HG02610 (cell line): ENCODE data around the gene NBPF20.
"Not testable (repeated sequence)": the region's sequence is repeated elsewhere in the genome, so short reads cannot be mapped to it uniquely, and the experiment has no call there.

ENCODE experiments used
- ATAC-seq: cut with Tn5 transposase; IDR thresholded peaks from one replicate; pipeline ENCODE4 v1.9.1; 2021; ENCODE audit warnings: mild to moderate bottlenecking, moderate library complexity; ENCODE audit not compliant: unreplicated experiment

Gene NBPF20

DNA sequence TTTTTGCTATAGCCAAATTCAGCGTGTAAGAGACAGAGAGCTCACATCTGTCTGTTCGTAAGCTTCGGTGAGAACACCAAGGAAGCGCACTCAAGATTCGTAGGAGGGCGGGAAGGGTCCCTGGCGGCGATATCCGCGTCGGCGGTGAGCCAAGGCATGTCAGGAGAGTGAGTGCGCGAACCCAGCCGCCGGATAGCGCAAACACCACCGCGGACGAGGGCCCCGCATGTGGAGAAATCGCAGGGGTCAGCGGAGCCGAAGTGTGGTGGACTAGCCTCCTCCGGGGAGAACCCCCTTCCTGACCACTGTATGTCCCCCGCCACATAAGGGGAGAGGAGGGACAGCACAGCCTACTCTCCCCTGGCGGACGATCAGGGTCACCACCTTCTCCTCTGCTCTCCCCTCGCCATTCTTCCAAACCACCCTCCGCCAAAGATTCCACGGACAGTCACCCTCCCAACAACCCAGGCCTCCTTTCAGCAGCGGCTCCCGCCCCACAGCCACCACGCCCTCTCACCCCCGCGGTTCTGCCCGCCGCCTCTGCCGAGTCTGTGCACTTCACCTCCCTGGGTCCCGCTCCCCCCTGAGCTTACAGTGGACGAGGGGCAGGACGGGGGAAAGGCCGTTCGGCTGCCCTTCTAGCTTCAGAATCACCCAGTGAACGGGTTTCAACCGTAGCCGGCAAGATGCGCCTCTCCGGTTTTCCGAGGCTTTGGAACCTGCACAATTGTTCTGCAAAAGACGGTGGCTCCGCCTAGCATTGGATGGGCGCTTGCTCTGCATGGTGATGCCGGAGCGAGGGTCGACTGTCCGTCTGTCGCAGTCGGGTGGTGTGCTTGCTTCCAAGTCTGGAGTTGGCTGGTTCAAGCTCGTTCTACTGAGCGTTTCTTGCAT, 6.2 kb upstream of the NBPF20 start:
- not testable (repeated sequence) for ATAC-seq

- not testable (repeated sequence) for ATAC-seq
Measured at GRCh38 chr1:145430830-145431229, 5.4 kb upstream of the NBPF20 start.

DNA sequence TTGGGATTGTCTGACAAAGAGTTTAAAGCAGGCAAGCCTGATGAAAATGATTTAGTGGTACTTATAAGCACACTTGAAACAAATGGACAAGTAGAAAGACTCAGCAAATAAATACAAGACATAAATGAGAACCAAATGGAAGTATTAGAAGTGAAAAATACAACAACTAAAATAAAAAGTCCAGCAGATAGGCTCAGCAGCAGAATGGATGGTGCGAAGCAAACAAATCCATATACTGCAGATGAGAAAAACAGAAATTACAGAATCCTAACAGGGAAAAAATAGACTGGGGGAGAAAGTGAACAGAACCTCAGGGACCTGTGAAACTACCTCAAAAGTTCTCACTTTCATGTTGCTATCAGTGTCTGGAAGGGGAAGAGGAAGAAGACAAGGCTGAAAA, 3.9 kb upstream of the NBPF20 start:
- not testable (repeated sequence) for ATAC-seq

DNA sequence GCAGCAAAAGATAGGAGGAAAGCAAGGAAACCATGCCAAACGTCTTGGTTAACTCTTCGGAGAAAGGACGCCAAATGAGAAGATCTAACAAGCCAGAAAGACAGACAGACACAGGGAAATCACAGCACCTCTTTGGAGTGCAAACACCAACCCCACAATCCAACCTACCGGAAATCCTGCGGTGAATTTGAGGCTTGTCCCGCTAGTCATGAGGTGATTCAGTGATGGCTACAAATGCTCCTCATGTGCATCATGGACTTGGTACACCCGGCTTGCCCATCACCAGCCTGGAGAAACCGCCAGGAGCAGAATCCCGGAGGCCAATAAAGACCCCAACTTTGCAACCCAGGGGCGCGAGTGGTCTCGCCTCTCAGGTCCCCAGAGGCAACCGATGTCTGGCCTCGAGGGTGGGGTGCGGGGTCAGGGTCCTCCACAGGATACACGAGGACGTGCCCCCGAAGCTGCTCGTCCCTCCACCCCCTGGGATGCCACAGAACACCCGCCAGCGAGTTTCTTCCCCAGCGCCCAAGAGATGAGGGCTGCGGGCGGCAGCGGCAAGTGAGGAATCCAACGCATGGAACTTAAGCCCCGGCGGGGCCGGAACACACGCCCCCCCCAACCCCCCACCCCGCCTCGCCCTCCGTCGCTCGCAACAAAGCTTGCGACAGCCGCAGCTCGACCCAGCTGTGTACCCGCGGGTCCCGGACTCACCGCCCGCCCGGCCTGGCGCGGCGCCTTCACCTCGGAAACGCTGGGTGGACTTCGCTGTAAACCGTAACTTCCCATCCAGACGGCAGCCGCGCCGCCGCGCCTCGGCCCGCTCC, 579 bp downstream of the NBPF20 start:
- ATAC-seq = peak; percentile 54

DNA sequence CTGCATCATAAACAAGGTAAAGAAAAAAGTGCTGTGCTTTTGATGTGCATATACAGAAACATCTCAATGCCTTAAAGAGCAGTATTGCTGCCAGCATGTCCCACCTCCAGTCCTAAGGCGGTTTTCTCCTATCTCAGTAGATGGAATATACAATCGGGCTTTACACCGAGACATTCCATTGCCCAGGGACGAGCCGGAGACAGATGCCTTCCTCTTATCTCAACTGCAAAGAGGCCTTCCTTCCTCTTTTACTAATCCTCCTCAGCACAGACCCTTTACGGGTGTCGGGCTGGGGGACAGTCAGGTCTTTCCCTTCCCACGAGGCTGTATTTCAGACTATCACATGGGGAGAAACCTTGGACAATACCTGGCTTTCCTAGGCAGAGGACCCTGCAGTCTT, 10.3 kb downstream of the NBPF20 start:
- not testable (repeated sequence) for ATAC-seq

- ATAC-seq = not testable (repeated sequence)
Measured at GRCh38 chr1:145407266-145407665, 18.1 kb downstream of the NBPF20 start.

DNA sequence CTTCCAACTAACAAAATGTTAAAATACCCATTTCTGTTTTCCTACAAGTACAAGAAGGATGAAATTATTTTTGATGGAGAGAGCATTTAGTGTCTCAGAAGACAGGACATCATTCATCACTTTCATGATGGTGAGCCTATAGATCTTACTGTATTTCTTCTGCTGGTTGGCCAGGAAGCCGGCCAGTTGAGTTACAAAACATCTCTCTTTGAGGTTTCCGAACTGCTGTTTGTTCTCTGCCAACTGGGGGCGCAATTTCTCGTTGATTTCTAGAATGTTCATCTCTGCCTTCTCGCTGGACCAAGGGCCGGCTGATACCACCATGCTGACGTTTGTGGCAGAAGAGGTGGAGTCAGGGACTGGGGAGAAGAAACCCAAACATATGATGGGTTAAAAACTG, 20.5 kb downstream of the NBPF20 start:
- ATAC-seq = not testable (repeated sequence)

DNA sequence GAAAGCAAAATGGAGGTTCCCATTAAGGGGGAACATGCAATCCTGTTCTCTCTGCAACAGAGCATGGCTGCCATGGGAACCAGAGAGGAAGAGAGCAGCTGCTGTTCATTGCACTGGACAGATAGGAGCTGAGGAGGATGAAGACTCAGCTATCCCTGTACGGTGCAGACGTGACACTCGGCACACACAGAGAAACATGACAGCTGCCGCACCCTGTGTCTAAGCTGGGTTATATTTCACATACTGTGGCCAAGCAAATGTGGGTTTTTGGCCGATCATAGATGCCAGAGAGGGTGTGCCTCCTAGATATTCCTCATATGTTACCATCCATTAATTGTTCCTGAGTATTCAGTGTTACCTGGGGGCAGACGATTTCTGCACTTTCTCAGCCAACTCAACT, 24.7 kb downstream of the NBPF20 start:
- ATAC-seq = not testable (repeated sequence)
